Mesothelial cell of epicardium (in vitro differentiated cells): Measurements from ENCODE around the gene PFKP. TPM values are rescaled to one million over a fixed set of nuclear protein-coding genes. Genes with fewer than 3 reads are reported as not detected.

Source experiments
- DNase-seq, 2 experiments: peaks; one replicate each; pipeline ENCODE4 v3.0.0; 2021; ENCODE audit warnings: low spot score in 2 of 2; ENCODE audit not compliant: unreplicated experiment in 2 of 2
- H3K27ac Mint-ChIP-seq: 2 replicates; pipeline ENCODE4 v1.8.0; 2021; ENCODE audit warnings: mixed read lengths
- H3K27me3 Mint-ChIP-seq: 2 replicates; pipeline ENCODE4 v1.8.0; 2021; ENCODE audit warnings: low read depth, mixed read lengths
- H3K36me3 Mint-ChIP-seq: 2 replicates; pipeline ENCODE4 v1.8.0; 2021; ENCODE audit warnings: mixed read lengths
- H3K4me1 Mint-ChIP-seq: 2 replicates; pipeline ENCODE4 v1.8.0; 2021; ENCODE audit warnings: mixed read lengths
- H3K4me3 Mint-ChIP-seq: 2 replicates; pipeline ENCODE4 v1.8.0; 2021; ENCODE audit warnings: mild to moderate bottlenecking, moderate library complexity, mixed read lengths
- H3K9me3 Mint-ChIP-seq: 2 replicates; pipeline ENCODE4 v1.8.0; 2021; ENCODE audit warnings: mixed read lengths
- total RNA-seq: library from RNA; stranded (reverse); gene quantifications from 3 replicates; pipeline ENCODE4 v1.2.1, GENCODE V29; 2021
- TF ChIP-seq, protein P1 (sequence below): fragments of 200-600 bp; sonication (generic); IDR thresholded peaks from one replicate; pipeline ENCODE4 v1.5.0; 2021; ENCODE audit warnings: antibody characterized with exemption; ENCODE audit not compliant: unreplicated experiment

Gene PFKP
- total RNA-seq, 1 donor from 2014 or later = 35.3 TPM

DNA sequence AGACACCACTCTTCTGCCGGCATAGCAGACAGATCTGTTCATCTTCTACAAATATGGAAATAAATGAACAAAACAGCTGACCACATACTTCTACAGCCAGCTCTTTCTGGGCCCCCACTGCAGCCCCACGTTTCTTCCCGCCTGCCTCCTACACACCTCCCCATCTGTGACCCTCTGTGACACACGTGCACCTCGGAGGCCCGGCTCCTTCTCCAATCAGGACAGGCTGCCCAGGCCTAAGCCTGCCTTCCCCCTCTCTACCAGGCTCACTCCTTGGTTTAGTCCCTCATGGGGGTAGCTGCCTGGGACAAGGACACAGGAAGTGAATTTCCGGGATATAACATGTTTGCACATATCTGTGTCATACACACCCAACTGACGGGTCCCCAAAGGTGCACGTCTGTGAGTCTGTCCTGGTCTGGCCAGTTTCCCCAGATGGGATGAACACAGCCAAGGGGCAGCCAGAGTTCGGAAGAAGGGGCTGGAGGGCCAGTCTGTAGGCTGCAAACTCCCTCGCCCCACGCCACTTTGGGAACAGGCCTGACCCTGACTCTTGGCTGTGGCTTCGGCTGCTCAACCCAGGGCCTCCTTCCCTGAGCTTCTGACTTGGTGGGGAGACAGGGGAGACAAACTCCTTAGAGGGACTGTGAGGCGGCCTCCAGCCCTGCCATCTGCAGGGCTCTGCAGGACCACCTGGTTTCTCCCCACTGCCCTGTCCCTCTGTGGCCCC, 75.0 kb downstream of the PFKP start:
- Mint-ChIP-seq H3K4me3 (no peak overlapping the region), H3K4me1 (peaks cover 13% of the 10 kb centered on the region), H3K27ac (peak overlapping the region; percentile 78), H3K9me3 (no peaks in the 10 kb centered on the region), H3K36me3 (peaks cover 60% of the 10 kb centered on the region), H3K27me3 (no peaks in the 10 kb centered on the region)
- TF ChIP-seq, protein P1, sequence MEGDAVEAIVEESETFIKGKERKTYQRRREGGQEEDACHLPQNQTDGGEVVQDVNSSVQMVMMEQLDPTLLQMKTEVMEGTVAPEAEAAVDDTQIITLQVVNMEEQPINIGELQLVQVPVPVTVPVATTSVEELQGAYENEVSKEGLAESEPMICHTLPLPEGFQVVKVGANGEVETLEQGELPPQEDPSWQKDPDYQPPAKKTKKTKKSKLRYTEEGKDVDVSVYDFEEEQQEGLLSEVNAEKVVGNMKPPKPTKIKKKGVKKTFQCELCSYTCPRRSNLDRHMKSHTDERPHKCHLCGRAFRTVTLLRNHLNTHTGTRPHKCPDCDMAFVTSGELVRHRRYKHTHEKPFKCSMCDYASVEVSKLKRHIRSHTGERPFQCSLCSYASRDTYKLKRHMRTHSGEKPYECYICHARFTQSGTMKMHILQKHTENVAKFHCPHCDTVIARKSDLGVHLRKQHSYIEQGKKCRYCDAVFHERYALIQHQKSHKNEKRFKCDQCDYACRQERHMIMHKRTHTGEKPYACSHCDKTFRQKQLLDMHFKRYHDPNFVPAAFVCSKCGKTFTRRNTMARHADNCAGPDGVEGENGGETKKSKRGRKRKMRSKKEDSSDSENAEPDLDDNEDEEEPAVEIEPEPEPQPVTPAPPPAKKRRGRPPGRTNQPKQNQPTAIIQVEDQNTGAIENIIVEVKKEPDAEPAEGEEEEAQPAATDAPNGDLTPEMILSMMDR = no peak
- DNase-seq = no peak

DNA sequence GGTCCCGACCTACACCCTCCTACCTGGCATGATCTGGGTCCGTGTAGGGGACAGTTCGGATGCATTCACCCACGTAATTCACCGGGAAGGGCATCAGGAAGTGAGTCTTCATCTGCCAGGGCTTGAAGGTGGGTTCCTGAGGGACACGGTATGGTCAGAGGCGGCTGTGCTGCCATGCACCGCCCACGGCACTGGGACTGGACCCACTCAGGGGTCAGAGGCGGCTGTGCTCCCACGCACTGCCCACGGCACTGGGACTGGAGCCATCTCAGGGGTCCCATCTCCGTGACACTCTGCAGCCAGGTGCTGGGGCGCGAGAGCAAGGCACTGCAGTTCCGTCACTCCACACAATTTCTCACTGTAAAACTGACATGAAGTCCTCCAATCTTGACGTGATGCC, 76.0 kb downstream of the PFKP start:
- no peak for DNase-seq
- H3K27ac Mint-ChIP-seq = no peak overlapping the region
- TF ChIP-seq, protein P1 = no peak
- peaks cover 61% of the 10 kb centered on the region for H3K36me3 Mint-ChIP-seq
- H3K27me3 Mint-ChIP-seq = no peaks in the 10 kb centered on the region
- no peaks in the 10 kb centered on the region for H3K9me3 Mint-ChIP-seq
- H3K4me3 Mint-ChIP-seq = no peak overlapping the region
- peaks cover 13% of the 10 kb centered on the region for H3K4me1 Mint-ChIP-seq

GRCh38 chr10:3143791-3144434, 76.6 kb downstream of the PFKP start:
- Mint-ChIP-seq H3K27ac (no peak overlapping the region), H3K9me3 (no peaks in the 10 kb centered on the region), H3K4me1 (peaks cover 13% of the 10 kb centered on the region), H3K4me3 (no peak overlapping the region), H3K27me3 (no peaks in the 10 kb centered on the region), H3K36me3 (peaks cover 57% of the 10 kb centered on the region)
- no peak for DNase-seq
- TF ChIP-seq, protein P1 = no peak

DNA sequence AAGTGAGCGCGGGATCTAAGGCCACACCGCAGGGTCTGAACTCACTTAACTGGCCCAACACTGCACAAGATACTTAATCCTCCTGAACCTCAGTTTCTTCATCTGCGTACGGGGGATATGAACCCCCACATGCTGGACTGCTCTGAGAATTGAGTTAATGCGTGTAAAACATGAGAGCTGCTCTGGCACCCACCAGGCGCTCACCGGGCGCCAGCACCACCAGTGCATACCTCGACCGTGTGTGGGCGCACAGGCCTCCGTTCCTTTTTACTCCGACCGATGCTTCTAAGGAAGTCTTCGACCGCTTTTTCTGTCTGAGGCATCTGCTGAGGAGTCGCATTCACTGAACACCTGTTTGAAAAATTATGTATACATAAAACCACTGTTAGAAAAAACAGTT, 78.0 kb downstream of the PFKP start:
- Mint-ChIP-seq H3K4me3 (no peak overlapping the region), H3K9me3 (no peaks in the 10 kb centered on the region), H3K4me1 (peaks cover 13% of the 10 kb centered on the region), H3K27ac (no peak overlapping the region), H3K36me3 (peaks cover 50% of the 10 kb centered on the region), H3K27me3 (no peaks in the 10 kb centered on the region)
- no peak for DNase-seq
- TF ChIP-seq, protein P1 = no peak

GRCh38 chr10:3146289-3146688, 78.9 kb downstream of the PFKP start:
- DNase-seq = no peak
- Mint-ChIP-seq H3K27me3 (no peaks in the 10 kb centered on the region), H3K4me3 (no peak overlapping the region), H3K36me3 (peaks cover 43% of the 10 kb centered on the region), H3K27ac (no peak overlapping the region), H3K4me1 (peaks cover 8% of the 10 kb centered on the region), H3K9me3 (no peaks in the 10 kb centered on the region)
- TF ChIP-seq, protein P1 = no peak
